ENCODE data around the gene NCKAP5.

The NCKAP5 gene

DNA sequence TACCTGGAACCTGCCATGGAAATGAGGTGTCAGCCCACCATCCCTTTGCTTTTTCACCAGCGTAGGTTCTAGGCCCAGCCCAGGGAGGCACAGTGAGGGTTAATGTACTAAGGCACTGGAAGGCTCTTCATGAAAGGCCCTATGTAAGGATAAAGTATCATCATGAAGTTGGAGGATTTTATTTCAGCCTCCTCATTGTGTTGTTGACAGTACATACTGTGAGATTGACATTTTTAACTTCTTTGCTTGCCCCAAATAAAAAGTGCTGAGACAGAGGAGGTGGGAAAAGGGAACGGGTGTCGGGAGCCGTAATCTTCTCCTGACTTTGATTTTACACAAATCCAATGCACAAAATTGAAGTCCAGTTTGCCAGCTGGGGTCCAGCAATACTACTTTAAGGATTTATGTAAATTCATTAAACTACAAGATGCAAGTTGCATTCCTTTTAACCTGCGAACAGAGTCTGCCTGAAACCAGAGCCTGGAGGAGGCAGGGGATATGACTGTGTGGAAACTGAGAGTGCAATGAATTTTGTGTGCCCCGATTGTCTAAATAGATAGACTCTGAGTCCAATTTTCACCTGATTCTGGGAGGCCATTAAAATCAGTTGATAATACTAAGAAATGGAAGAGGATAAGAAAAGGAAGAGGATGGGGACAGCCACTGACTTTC, 5.4 kb upstream of the NCKAP5 start:
- FAIRE-seq = no peak

- FAIRE-seq = no peak
Observed at GRCh38 chr2:133571249-133571648, 3.0 kb upstream of the NCKAP5 start.

GRCh38 chr2:133570542-133570941, 2.3 kb upstream of the NCKAP5 start:
- FAIRE-seq = no peak

- no peak for FAIRE-seq
Observed at GRCh38 chr2:133569286-133569830, 1.1 kb upstream of the NCKAP5 start.

DNA sequence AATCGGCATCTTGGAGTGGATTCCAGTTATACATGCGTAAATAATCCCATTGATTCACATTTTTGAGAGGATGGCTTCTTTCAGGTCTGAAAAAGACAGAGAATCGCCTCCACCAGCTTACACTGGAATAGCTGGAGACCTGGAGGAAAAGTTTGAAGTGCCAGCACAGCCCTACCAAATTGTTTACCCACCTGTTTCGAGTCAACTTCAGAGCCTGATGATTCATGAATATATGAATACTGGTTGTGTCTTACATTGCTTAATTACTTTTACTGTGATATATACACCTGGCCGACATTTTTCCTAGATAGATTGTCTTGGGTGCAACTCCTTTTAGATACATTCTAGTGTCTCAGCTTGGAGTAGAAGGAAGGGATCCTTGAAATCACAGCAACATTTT, 335 bp upstream of the NCKAP5 start:
- FAIRE-seq = no peak

DNA sequence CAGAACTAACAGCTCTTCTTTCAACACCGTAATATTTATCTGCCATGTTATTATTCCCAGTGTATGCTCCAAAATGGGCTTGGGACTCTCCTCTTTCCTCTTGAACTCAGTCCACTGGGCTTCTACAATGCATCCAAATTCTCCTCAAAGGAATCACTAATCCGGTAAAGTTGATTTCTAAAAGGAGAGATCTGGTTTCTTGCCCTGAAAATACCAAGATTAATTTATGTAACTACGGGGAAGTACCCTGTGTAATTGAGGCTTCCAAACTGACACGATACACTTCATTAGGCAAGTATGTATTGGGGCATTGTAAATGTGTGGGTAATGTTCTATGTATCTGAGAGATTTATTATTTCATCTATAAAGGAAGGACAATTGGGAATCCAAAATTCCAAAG, 5.7 kb downstream of the NCKAP5 start:
- FAIRE-seq = no peak

DNA sequence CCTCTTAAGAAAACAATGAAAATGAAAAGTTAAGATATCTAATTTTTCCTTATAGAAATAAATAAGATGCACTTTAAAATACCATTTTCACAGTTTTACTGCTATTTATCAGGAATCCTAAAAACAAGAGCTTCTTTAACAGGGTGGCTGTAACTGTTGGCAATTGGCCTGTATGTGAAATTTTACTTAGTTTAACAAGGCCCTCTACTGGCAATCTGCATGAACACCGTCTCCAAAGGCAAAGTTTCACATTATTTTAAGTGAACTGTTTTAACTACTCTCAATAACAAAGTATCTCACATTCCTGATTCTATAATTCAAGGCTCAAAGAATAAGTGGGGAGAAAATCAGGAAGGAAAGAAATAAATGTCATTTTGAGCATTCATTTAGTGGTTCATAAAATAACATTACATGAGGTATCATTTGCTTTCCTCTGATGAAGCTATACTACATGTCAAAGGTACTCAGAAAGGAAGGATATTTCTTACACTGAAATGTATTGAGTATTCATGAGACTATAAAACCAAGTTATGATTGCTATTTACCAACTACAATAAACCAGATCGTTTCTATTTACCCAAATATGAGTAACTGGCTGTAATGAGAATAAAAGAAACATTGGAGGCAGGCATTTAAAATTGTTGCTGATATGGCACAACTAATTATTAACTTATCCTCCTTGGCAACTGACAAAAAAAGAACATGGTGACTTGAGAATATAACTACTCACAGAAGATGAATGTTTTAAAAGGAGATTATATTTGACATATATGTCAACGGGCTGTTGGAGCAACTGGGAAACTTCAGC, 7.0 kb downstream of the NCKAP5 start:
- no peak for FAIRE-seq

DNA sequence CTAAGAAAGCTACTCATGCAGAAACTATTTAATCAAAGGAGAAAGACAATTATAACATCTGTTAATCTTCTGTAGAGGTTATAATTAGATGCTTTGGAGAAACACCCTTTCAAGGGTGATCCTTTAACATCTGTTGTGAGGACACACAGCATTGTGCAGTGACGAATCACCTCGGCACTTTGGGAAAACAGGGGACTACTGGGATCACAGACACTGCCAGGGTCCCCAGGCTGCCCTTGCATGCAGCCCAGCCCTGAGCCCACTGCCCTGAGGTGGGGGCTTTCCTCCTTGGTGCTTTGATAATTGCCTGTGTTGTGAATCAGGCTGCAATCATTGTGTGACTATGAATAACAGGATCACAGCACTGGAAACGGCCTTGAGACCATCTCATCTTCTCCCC, 10.6 kb downstream of the NCKAP5 start:
- FAIRE-seq = no peak

DNA sequence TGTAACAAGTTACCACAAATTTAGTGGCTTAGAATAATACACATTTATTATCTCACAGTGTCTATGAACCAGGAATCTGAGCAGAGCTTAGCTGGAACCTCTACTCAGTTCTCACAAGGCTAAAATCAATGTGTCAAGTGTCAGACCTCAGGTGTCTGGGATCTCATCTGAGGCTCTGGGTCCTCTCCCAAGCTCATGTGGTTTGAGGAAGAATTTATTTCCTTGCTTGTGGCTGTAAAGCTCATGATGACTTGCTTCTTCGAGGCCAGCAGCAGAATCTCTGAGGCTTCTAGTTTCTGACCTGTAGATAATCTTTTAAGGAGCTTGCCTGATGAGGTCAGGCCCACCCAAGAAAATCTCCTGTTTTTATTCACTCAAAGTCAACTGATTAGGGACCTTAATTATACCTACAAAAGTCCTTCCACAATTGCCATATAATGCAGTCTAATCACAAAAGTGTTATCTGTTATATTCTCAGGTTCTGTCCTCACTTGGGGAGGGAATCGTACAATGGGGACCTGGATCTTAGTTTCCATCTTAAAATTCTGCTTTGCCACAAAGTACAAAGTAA, 14.3 kb downstream of the NCKAP5 start:
- no peak for FAIRE-seq

DNA sequence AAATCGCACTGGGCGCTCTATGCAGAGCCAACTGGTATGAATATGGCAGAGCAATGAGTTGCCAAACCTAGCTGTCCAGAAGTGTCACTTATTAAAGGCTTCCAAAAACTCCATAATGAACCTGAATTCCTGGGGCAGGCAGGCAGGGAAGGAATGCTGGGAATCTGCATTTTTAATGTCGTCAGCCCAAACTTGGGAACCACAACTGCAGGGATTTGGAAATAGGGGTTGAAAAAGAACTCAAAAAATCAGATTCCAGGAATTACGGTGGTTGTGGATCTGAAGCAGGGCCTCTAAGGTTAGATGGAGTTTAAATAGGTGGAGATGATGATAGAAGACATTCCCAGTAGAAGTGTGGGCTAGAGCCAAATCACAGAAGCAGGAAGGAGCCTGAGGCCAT, 15.0 kb downstream of the NCKAP5 start:
- FAIRE-seq = no peak

- no peak for FAIRE-seq
Observed at GRCh38 chr2:133552821-133553220, 15.4 kb downstream of the NCKAP5 start.

GRCh38 chr2:133541797-133542196, 26.5 kb downstream of the NCKAP5 start:
- FAIRE-seq = no peak

GRCh38 chr2:133541376-133541775, 26.9 kb downstream of the NCKAP5 start:
- no peak for FAIRE-seq

- FAIRE-seq = no peak
Observed at GRCh38 chr2:133532919-133533318, 35.3 kb downstream of the NCKAP5 start.

GRCh38 chr2:133531382-133531781, 36.9 kb downstream of the NCKAP5 start:
- no peak for FAIRE-seq

DNA sequence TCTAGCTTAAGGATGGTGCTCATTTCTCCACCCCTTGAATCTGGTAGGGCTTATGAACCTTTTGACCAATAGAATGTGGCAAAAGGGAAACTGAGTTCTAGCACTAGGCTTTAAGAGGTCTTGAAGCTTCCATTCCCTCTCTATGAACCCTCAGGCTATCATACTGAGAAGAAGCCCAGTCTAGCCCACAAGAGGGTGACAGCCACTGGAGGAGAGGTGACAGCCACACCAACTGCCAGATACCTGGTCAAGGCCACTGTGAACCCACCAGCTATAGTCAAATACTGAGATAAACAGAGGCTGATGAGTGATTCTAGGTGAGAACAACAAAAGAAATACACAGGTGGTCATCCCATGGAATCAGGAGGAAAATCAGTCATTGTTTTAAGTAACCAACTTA, 37.6 kb downstream of the NCKAP5 start:
- FAIRE-seq = no peak

GRCh38 chr2:133526530-133527300, 41.5 kb downstream of the NCKAP5 start:
- FAIRE-seq = no peak

DNA sequence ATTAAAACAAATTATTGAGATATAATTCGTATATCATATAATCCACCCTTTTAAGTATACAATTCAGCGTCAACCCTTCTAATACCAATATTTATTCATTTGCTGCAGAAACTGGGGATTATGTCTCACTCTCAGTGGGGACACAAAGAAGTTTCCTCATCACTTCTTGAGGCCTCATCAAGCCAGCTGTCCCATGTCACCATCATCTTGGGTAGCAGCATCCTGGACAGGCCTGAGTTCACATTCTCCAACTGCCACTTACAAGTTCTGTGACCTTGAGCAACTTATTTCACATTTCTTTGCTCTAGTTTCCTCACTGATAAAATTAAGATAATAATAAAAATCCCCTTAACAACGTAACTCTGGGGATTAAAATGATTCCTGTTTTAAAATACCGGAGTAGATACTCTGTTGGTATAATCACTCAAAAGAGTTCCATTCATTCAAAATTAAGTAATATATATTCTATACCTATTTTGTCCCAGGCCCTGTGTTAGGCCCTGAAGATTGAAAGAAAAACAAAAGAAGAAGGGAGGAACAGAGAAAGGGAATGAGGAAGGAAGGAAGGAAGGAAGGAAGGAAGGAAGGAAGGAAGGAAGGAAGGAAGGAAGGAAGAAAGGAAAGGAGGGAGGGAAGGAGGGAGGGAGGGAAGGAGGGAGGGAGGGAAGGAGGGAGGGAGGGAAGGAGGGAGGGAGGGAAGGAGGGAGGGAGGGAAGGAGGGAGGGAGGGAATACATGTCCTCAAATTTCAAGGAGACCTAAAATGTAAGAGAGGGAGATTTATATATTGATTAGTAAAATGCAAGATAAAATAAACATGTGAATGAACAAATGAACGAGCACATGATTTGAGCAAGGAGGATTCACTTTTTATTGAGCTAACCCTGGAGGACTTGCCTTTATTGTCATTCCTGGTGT, 42.4 kb downstream of the NCKAP5 start:
- FAIRE-seq = no peak

DNA sequence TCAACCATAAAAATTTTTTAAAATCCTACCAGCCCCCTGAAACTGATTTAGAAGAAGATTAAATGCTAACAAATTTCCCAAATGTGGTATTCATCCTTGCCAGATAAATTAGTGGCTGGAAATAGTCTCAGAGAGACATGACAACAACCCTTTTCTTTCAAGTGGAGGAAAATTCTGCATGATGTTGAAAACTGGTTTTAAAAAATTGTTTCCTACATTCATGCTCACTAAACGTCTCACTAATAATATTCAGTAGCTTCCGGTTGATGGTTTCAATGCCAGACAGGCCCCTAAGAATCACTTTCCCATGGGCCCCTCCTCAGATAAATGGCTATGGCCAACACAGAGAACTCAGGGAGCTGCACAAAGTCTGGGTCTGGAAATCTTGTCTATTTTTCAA, 43.2 kb downstream of the NCKAP5 start:
- no peak for FAIRE-seq

DNA sequence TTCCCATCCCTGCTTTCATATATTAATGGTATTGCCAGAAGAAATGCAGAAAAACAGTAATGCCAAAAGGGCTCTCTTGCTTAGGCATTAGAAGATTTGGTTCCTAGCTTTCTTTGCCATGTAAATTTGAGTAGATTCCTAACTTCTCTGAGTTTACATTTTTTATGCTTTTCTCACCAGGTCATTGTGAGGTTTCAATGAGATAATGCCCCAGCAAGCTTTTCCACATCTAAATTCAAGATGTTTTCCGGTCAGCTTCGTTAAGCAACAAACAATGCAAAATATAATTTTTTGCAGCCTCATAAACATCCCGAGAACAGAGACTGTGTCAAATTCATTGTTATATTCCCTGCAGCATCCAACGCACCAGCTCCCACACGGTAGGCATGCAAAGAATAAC, 44.9 kb downstream of the NCKAP5 start:
- no peak for FAIRE-seq

DNA sequence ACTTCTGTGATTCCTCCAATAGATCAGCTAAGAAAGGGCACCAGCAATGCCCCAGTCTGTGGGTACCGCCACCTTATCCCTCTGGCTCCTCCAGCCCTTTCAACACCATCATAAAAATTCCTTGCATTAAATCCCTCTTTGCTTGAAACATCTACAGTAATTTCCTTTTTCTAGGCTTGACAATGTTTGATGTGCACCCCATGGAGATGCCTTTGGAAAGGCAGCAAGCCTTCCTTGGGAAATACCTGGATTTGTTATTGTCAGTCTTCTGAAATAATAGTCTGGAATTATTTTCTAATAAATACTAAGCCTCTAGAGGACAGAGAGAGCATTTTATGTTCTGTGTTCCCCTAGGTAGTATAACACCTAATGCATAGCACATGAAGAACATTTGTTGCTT, 46.1 kb downstream of the NCKAP5 start:
- FAIRE-seq = no peak

- no peak for FAIRE-seq
Observed at GRCh38 chr2:133521146-133521745, 47.0 kb downstream of the NCKAP5 start.
